BJ (cell line): Measurements from ENCODE around the gene PRKCE. TPM values are rescaled to one million over a fixed set of nuclear protein-coding genes. Genes with fewer than 3 reads are reported as not detected.

ENCODE experiments used
- CTCF ChIA-PET: fragments of 350-600 bp; formaldehyde crosslinking; extraction: SDS; loops from one replicate; lab custom pipeline; 2021; ENCODE audit warnings: antibody characterized with exemption, inconsistent platforms; lab: Yijun Ruan, JAX
- POLR2A ChIA-PET: fragments of 300-600 bp; sonication (Branson Sonifier 250); formaldehyde crosslinking; extraction: SDS; loops from one replicate; lab custom pipeline; 2021; ENCODE audit warnings: antibody characterized with exemption; lab: Charles Lee
- DNase-seq: peaks from one replicate; pipeline ENCODE4 v3.0.0-alpha.2; 2011; ENCODE audit warnings: low read depth
- H3K27me3 ChIP-seq: 2 replicates; pipeline ENCODE4 v1.6.0; 2011; ENCODE audit warnings: low read length; ENCODE audit not compliant: control insufficient read depth, insufficient read depth
- H3K36me3 ChIP-seq: 2 replicates; pipeline ENCODE4 v1.5.1; 2011; ENCODE audit warnings: low read length; ENCODE audit not compliant: control insufficient read depth, insufficient read depth
- H3K4me3 ChIP-seq: 2 replicates; pipeline ENCODE4 v1.5.1; 2011; ENCODE audit warnings: low read depth, mild to moderate bottlenecking, control low read depth, low read length
- CTCF ChIP-seq: IDR thresholded peaks from 2 replicates; pipeline ENCODE4 v1.5.1; 2011; ENCODE audit warnings: low read depth, mild to moderate bottlenecking, control low read depth, inconsistent platforms, low read length, moderate library complexity; ENCODE audit not compliant: insufficient read depth
- polyA plus RNA-seq: library from polyadenylated mRNA; depleted of rRNA; stranded (reverse); fragments of >200 nt; gene quantifications from 2 replicates; pipeline ENCODE4 v1.2.3, GENCODE V29; 2011

PRKCE gene
- polyA plus RNA-seq, 1 experiment, result 19.7 TPM

- CTCF ChIA-PET, result interaction anchor here (1.1 kb wide), 1 partner anchor 9 kb away, joined by 3 read pairs; no protein-coding TSS in a partner anchor
- no peak for DNase-seq
Observed at GRCh38 chr2:45746888-45747287, 95.4 kb downstream of the PRKCE start.

GRCh38 chr2:45747363-45747762 is 95.9 kb downstream of the PRKCE start:
- ChIA-PET POLR2A (no interaction called here), CTCF (no interaction called here)
- no peak for DNase-seq
- Histone ChIP-seq H3K4me3 (no peak overlapping the region), H3K36me3 (no peaks in the 10 kb centered on the region), H3K27me3 (no peaks in the 10 kb centered on the region)
- no peak for TF ChIP-seq CTCF

More at GRCh38 chr2:45746888-45747287, 95.4 kb downstream of the PRKCE start:
- POLR2A ChIA-PET, result no interaction called here
- no peak for TF ChIP-seq CTCF
- Histone ChIP-seq H3K36me3 (no peaks in the 10 kb centered on the region), H3K27me3 (no peaks in the 10 kb centered on the region), H3K4me3 (no peak overlapping the region)

GRCh38 chr2:45748239-45748638 is 96.8 kb downstream of the PRKCE start:
- ChIA-PET CTCF (interaction anchor here (1.0 to 1.7 kb wide), 3 partner anchors 11 to 30 kb away, joined by 3 to 5 read pairs (median 4); no protein-coding TSS in a partner anchor), POLR2A (no interaction called here)
- peak; percentile 95 for DNase-seq
- TF ChIP-seq CTCF, result no peak
- Histone ChIP-seq H3K27me3 (no peaks in the 10 kb centered on the region), H3K4me3 (no peak overlapping the region), H3K36me3 (no peaks in the 10 kb centered on the region)

GRCh38 chr2:45750001-45750400 is 98.5 kb downstream of the PRKCE start:
- POLR2A ChIA-PET, result no interaction called here
- no peaks in the 10 kb centered on the region for H3K27me3 ChIP-seq
- no peak overlapping the region for H3K4me3 ChIP-seq
- CTCF ChIA-PET, result interaction anchor here (1.7 kb wide), 1 partner anchor 28 kb away, joined by 5 read pairs; no protein-coding TSS in a partner anchor
- DNase-seq, result no peak
- no peak for TF ChIP-seq CTCF
- no peaks in the 10 kb centered on the region for H3K36me3 ChIP-seq

- H3K27me3 ChIP-seq, result no peaks in the 10 kb centered on the region
- ChIA-PET CTCF (no interaction called here), POLR2A (no interaction called here)
- no peak for TF ChIP-seq CTCF
- H3K4me3 ChIP-seq, result no peak overlapping the region
- H3K36me3 ChIP-seq, result no peaks in the 10 kb centered on the region
- no peak for DNase-seq
Observed at GRCh38 chr2:45750484-45750883, 99.0 kb downstream of the PRKCE start.
